HPDE6-E6E7 (cell line): ENCODE results near the gene ADARB2.
"Not testable (repeated sequence)": the region's sequence is repeated elsewhere in the genome, so short reads cannot be mapped to it uniquely, and the experiment has no call there.

Experiments
- DNase-seq: peaks from one replicate; pipeline ENCODE4 v3.0.0; 2011; ENCODE audit warnings: missing footprints; ENCODE audit errors: extremely low spot score

ADARB2 gene

GRCh38 chr10:1398626-1399410 lies 338.5 kb downstream of the ADARB2 start:
- DNase-seq, result no peak

- not testable (repeated sequence) for DNase-seq
These were observed 339.2 kb downstream of the ADARB2 start for GRCh38 chr10:1398116-1398515.

GRCh38 chr10:1396297-1396635 lies 341.1 kb downstream of the ADARB2 start:
- no peak for DNase-seq

- DNase-seq, result no peak
These were observed 341.6 kb downstream of the ADARB2 start for GRCh38 chr10:1395481-1396296.

GRCh38 chr10:1395025-1395480 lies 342.3 kb downstream of the ADARB2 start:
- DNase-seq, result no peak

- DNase-seq, result no peak
These were observed 343.0 kb downstream of the ADARB2 start for GRCh38 chr10:1394155-1394912.

- DNase-seq, result no peak
These were observed 343.8 kb downstream of the ADARB2 start for GRCh38 chr10:1393481-1393880.

- DNase-seq, result no peak
These were observed 345.2 kb downstream of the ADARB2 start for GRCh38 chr10:1392127-1392526.

GRCh38 chr10:1390200-1390599 lies 347.1 kb downstream of the ADARB2 start:
- no peak for DNase-seq

GRCh38 chr10:1384026-1384425 lies 353.3 kb downstream of the ADARB2 start:
- DNase-seq, result no peak

GRCh38 chr10:1382711-1383110 lies 354.6 kb downstream of the ADARB2 start:
- no peak for DNase-seq

GRCh38 chr10:1381339-1381738 lies 356.0 kb downstream of the ADARB2 start:
- no peak for DNase-seq

- no peak for DNase-seq
These were observed 357.1 kb downstream of the ADARB2 start for GRCh38 chr10:1380088-1380671.

- no peak for DNase-seq
These were observed 357.7 kb downstream of the ADARB2 start for GRCh38 chr10:1379601-1380000.

- DNase-seq, result no peak
These were observed 358.9 kb downstream of the ADARB2 start for GRCh38 chr10:1378473-1378872.

- DNase-seq, result no peak
These were observed 359.5 kb downstream of the ADARB2 start for GRCh38 chr10:1377740-1378397.

- no peak for DNase-seq
These were observed 360.1 kb downstream of the ADARB2 start for GRCh38 chr10:1377231-1377630.

- no peak for DNase-seq
These were observed 360.9 kb downstream of the ADARB2 start for GRCh38 chr10:1376384-1376945.

- no peak for DNase-seq
These were observed 361.8 kb downstream of the ADARB2 start for GRCh38 chr10:1375346-1376170.
